HEK293T (cell line): ENCODE results near the gene PPP1R9B.

Experiments
- BHLHE40 ChIP-seq: fragments of 450-650 bp; IDR thresholded peaks from 2 replicates; pipeline ENCODE4 v1.6.1; 2016; ENCODE audit warnings: mild to moderate bottlenecking, moderate library complexity, borderline replicate concordance
- FOXA1 ChIP-seq: fragments of 450-650 bp; IDR thresholded peaks from 2 replicates; pipeline ENCODE4 v1.6.1; 2016; ENCODE audit warnings: mild to moderate bottlenecking
- FOXK2 ChIP-seq: fragments of 450-650 bp; IDR thresholded peaks from 2 replicates; pipeline ENCODE4 v1.6.1; 2016; ENCODE audit warnings: mild to moderate bottlenecking
- HDGF ChIP-seq: fragments of 450-650 bp; IDR thresholded peaks from 2 replicates; pipeline ENCODE4 v1.6.1; 2017; ENCODE audit warnings: antibody characterized with exemption, borderline replicate concordance
- LEF1 ChIP-seq: fragments of 450-650 bp; IDR thresholded peaks from 2 replicates; pipeline ENCODE4 v1.6.1; 2017; ENCODE audit warnings: mild to moderate bottlenecking, borderline replicate concordance
- NFRKB ChIP-seq: fragments of 450-650 bp; IDR thresholded peaks from 2 replicates; pipeline ENCODE4 v1.6.1; 2016; ENCODE audit warnings: mild to moderate bottlenecking, moderate library complexity
- SP1 ChIP-seq: fragments of 450-650 bp; IDR thresholded peaks from 2 replicates; pipeline ENCODE4 v1.6.1; 2017
- SUZ12 ChIP-seq: fragments of 450-650 bp; IDR thresholded peaks from 2 replicates; pipeline ENCODE4 v1.6.1; 2016; ENCODE audit warnings: mild to moderate bottlenecking
- TF ChIP-seq, protein P1 (sequence below): fragments of 450-650 bp; IDR thresholded peaks from 2 replicates; pipeline ENCODE4 v1.6.1; 2016

DNA sequence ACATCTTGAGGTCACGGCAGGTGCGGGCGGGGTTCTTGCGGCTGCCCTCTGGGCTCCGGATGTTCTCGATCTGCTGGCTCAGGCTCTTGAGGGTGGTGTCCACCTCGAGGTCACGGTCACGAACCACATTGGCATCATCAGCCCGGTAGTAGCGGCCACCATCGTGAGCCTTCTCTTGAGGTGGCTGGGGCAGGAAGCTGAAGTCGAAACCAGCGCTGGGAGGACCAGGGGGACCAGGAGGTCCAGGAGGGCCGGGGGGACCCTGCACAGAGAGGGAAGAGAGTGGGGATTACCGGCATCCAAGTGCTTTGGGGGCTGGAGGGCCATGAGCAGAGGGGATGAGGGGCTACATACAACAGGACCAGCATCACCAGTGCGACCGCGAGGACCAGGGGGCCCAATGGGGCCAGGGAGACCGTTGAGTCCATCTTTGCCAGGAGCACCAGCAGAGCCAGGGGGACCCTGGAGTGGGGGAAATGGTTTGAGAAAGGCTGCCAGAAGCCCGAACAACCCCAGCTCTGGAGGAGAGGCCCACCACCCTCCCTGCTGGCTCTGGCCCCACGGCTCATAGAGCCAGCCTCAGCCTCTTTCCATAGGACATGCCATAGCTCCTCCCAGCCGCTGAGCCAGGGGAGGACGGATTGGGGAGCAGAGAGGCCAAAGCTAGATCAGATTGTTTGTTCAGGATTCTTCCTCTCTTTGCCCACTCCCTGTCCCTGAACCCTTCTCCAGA, 36.4 kb upstream of the PPP1R9B start:
- TF ChIP-seq FOXK2 (no peak), FOXA1 (no peak), LEF1 (no peak), SUZ12 (no peak), HDGF (no peak), NFRKB (no peak), SP1 (no peak), BHLHE40 (no peak)
- TF ChIP-seq, protein P1, sequence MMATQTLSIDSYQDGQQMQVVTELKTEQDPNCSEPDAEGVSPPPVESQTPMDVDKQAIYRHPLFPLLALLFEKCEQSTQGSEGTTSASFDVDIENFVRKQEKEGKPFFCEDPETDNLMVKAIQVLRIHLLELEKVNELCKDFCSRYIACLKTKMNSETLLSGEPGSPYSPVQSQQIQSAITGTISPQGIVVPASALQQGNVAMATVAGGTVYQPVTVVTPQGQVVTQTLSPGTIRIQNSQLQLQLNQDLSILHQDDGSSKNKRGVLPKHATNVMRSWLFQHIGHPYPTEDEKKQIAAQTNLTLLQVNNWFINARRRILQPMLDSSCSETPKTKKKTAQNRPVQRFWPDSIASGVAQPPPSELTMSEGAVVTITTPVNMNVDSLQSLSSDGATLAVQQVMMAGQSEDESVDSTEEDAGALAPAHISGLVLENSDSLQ: no peak
